NCI-H2029 treated with DMSO at 0.1 percent for 48 hours (cell line): ENCODE data around the gene OLFML1.

ENCODE experiments used
- DNase-seq: peaks from one replicate; lab custom pipeline; 2025; lab: John Stamatoyannopoulos, UW

OLFML1 gene

GRCh38 chr11:7485186-7486097, at the start of gene OLFML1:
Gene OLFML1 (plus strand): TSS chr11:7485506. CDS start chr11:7485876, 370 bp downstream.
- no peak for DNase-seq

GRCh38 chr11:7436146-7436545, 49.2 kb upstream of the OLFML1 start:
- DNase-seq, result no peak

- DNase-seq, result peak; percentile 4
Measured at GRCh38 chr11:7436657-7437056, 48.6 kb upstream of the OLFML1 start.

- DNase-seq, result no peak
Measured at GRCh38 chr11:7437696-7438095, 47.6 kb upstream of the OLFML1 start.

GRCh38 chr11:7439746-7440320, 45.5 kb upstream of the OLFML1 start:
- no peak for DNase-seq

GRCh38 chr11:7442588-7443215, 42.6 kb upstream of the OLFML1 start:
- DNase-seq, result peak; percentile 17

- DNase-seq, result no peak
Measured at GRCh38 chr11:7444091-7444981, 41.0 kb upstream of the OLFML1 start.

GRCh38 chr11:7445564-7445963, 39.7 kb upstream of the OLFML1 start:
- DNase-seq, result no peak

- DNase-seq, result no peak
Measured at GRCh38 chr11:7448201-7448600, 37.1 kb upstream of the OLFML1 start.

- DNase-seq, result no peak
Measured at GRCh38 chr11:7449211-7449840, 36.0 kb upstream of the OLFML1 start.

GRCh38 chr11:7449841-7450214, 35.5 kb upstream of the OLFML1 start:
- DNase-seq, result no peak

- DNase-seq, result no peak
Measured at GRCh38 chr11:7450836-7451235, 34.5 kb upstream of the OLFML1 start.

GRCh38 chr11:7451520-7451919, 33.8 kb upstream of the OLFML1 start:
- no peak for DNase-seq

GRCh38 chr11:7451952-7452494, 33.3 kb upstream of the OLFML1 start:
- DNase-seq, result no peak

GRCh38 chr11:7454854-7455253, 30.5 kb upstream of the OLFML1 start:
- DNase-seq, result no peak

GRCh38 chr11:7457211-7457610, 28.1 kb upstream of the OLFML1 start:
- no peak for DNase-seq

GRCh38 chr11:7462706-7463105, 22.6 kb upstream of the OLFML1 start:
- no peak for DNase-seq

GRCh38 chr11:7467652-7468051, 17.7 kb upstream of the OLFML1 start:
- no peak for DNase-seq

- no peak for DNase-seq
Measured at GRCh38 chr11:7469351-7469865, 15.9 kb upstream of the OLFML1 start.

GRCh38 chr11:7471071-7471470, 14.2 kb upstream of the OLFML1 start:
- no peak for DNase-seq

GRCh38 chr11:7473717-7474116, 11.6 kb upstream of the OLFML1 start:
- no peak for DNase-seq
